ENCODE results near the gene S1PR1. TPM values are rescaled to one million over a fixed set of nuclear protein-coding genes. Genes with fewer than 3 reads are reported as not detected.

The S1PR1 gene
- total RNA-seq, 2 donors from 2014 or later, result 42.5 to 108 TPM

GRCh38 chr1:101191049-101191448 lies 45.8 kb upstream of the S1PR1 start:
- TF ChIP-seq CTCF (IDR thresholded peaks at IDR 0.05), result no peak
- H3K4me3 ChIP-seq, result no peak overlapping the region
- no peak for DNase-seq (ENCODE audit: low spot score)
- no peak for ATAC-seq (ENCODE audit: insufficient number of reproducible peaks, low FRiP score, low read depth)
- H3K36me3 ChIP-seq, result no peaks in the 10 kb centered on the region
- H3K4me1 ChIP-seq (ENCODE audit: control insufficient read depth in 1 of 2, low read depth in 2 of 2), result peaks cover 0 to 13% of the 10 kb centered on the region in 2 donors
- H3K27ac ChIP-seq, result no peak overlapping the region
- no peaks in the 10 kb centered on the region for H3K27me3 ChIP-seq (replicated peaks; ENCODE audit: insufficient read depth)
- no peaks in the 10 kb centered on the region for H3K9me3 ChIP-seq

- no peak for DNase-seq (ENCODE audit: low spot score)
- Histone ChIP-seq H3K27me3 (replicated peaks; ENCODE audit: insufficient read depth) (no peaks in the 10 kb centered on the region), H3K36me3 (no peaks in the 10 kb centered on the region), H3K4me1 (ENCODE audit: control insufficient read depth in 1 of 2, low read depth in 2 of 2) (no peaks in the 10 kb centered on the region), H3K4me3 (no peak overlapping the region), H3K9me3 (no peaks in the 10 kb centered on the region), H3K27ac (no peak overlapping the region)
- ATAC-seq (ENCODE audit: insufficient number of reproducible peaks, low FRiP score, low read depth), result no peak
- TF ChIP-seq CTCF (IDR thresholded peaks at IDR 0.05), result no peak
Measured at GRCh38 chr1:101193733-101194169, 43.1 kb upstream of the S1PR1 start.

GRCh38 chr1:101194746-101195145 lies 42.1 kb upstream of the S1PR1 start:
- Histone ChIP-seq H3K9me3 (no peaks in the 10 kb centered on the region), H3K4me3 (no peak overlapping the region), H3K27ac (no peak overlapping the region), H3K27me3 (replicated peaks; ENCODE audit: insufficient read depth) (no peaks in the 10 kb centered on the region), H3K36me3 (no peaks in the 10 kb centered on the region), H3K4me1 (ENCODE audit: control insufficient read depth in 1 of 2, low read depth in 2 of 2) (no peaks in the 10 kb centered on the region)
- DNase-seq (ENCODE audit: low spot score) (no peak), ATAC-seq (ENCODE audit: insufficient number of reproducible peaks, low FRiP score, low read depth) (no peak)
- no peak for TF ChIP-seq CTCF (IDR thresholded peaks at IDR 0.05)

GRCh38 chr1:101196668-101197067 lies 40.2 kb upstream of the S1PR1 start:
- Histone ChIP-seq H3K36me3 (no peaks in the 10 kb centered on the region), H3K9me3 (no peaks in the 10 kb centered on the region), H3K27ac (no peak overlapping the region), H3K27me3 (replicated peaks; ENCODE audit: insufficient read depth) (no peaks in the 10 kb centered on the region), H3K4me1 (ENCODE audit: control insufficient read depth in 1 of 2, low read depth in 2 of 2) (no peaks in the 10 kb centered on the region), H3K4me3 (no peak overlapping the region)
- ATAC-seq (ENCODE audit: insufficient number of reproducible peaks, low FRiP score, low read depth) (no peak), DNase-seq (ENCODE audit: low spot score) (no peak)
- TF ChIP-seq CTCF (IDR thresholded peaks at IDR 0.05), result no peak

GRCh38 chr1:101198842-101199636 lies 37.8 kb upstream of the S1PR1 start:
- H3K27ac ChIP-seq, result no peak overlapping the region
- DNase-seq (ENCODE audit: low spot score) (no peak), ATAC-seq (ENCODE audit: insufficient number of reproducible peaks, low FRiP score, low read depth) (no peak)
- H3K9me3 ChIP-seq, result no peaks in the 10 kb centered on the region
- no peak overlapping the region for H3K4me3 ChIP-seq
- no peak for TF ChIP-seq CTCF (IDR thresholded peaks at IDR 0.05)
- no peaks in the 10 kb centered on the region for H3K27me3 ChIP-seq (replicated peaks; ENCODE audit: insufficient read depth)
- peaks cover 0 to 3% of the 10 kb centered on the region in 2 donors for H3K4me1 ChIP-seq (ENCODE audit: control insufficient read depth in 1 of 2, low read depth in 2 of 2)
- H3K36me3 ChIP-seq, result no peaks in the 10 kb centered on the region

Data from thoracic aorta (tissue), 2 donors.